OCI-M1 (cell line): Measurements from ENCODE around the gene NAIF1.
"Not testable (repeated sequence)": the region's sequence is repeated elsewhere in the genome, so short reads cannot be mapped to it uniquely, and the experiment has no call there.

Source experiments
- DNase-seq: peaks from one replicate; lab custom pipeline; 2025; lab: John Stamatoyannopoulos, UW

The NAIF1 gene

GRCh38 chr9:128026255-128026772 lies 40.8 kb downstream of the NAIF1 start:
- DNase-seq, result no peak

DNA sequence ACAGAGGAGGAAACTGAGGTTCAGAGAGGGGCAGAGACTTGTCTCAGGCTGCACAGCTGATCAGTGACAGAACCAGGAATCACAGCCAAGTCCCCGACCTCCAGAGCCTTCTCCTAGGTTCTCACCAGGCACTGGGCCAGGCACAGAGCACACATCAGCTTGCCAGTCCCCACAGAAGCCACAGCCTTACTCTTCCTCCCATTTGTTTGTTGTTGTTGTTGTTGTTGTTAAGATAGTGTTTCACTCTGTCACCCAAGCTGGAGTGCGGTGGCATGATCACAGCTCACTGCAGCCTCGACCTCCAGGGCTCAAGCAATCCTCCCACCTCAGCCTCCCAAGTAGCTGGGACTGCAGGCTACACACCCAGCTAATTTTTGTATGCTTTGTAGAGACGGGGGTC lies 41.4 kb downstream of the NAIF1 start:
- no peak for DNase-seq

- no peak for DNase-seq
These were observed 42.3 kb downstream of the NAIF1 start for GRCh38 chr9:128024761-128025308.

DNA sequence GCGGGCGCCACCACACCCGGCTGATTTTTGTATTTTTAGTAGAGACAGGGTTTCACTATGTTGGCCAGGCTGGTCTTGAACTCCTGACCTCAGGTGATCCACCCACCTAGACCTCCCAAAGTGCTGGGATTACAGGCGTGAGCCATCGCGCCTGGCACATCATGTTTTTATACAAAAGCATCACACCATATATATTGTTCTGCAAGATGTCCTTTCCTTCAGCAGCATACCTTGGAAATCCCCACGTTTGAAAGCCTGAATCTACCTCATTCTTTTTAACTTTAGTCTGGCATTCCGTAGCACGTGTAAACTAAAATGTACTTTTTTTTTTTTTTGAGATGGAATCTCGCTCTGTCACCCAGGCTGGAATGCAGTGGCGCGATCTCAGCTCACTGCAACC lies 43.4 kb downstream of the NAIF1 start:
- not testable (repeated sequence) for DNase-seq

- no peak for DNase-seq
These were observed 44.2 kb downstream of the NAIF1 start for GRCh38 chr9:128022886-128023285.

DNA sequence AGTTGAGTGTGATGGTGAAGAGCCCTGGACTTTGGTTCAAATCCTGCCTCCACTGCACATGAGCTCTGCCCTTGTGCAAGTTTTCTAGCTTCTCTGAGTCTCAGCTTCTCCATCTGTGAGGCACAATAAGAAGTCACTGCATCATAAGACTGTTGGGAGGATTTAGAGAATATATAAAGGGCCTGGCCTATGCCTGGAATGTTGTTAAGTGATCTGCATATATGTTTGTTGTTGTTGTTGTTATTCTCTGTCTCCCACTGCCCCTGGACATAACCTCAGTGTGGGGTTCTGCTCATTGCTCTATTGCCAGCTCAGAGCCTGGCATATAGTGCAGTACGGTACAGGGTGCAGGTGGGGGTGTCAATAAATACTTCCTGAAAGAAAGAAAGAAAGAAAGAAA lies 46.0 kb downstream of the NAIF1 start:
- DNase-seq, result no peak

DNA sequence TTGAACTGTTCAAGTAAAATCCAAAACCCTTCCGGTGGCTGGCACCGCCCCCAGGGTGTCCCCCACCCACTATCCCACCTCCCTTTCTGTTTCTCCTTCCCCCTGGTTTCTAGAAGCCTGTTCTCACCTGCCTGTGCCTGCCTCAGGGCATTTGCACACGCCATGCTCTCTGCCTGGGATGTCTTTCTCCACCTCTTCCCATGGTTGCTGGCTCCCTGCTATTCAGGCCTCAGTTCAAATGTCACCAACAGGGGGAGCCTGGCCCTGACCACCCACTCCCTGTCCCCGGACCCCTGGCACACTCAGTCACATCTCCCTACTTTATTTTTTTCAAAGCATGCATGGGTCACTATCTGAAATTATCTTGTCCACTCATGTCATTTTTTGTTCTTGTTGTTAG lies 46.4 kb downstream of the NAIF1 start:
- no peak for DNase-seq

DNA sequence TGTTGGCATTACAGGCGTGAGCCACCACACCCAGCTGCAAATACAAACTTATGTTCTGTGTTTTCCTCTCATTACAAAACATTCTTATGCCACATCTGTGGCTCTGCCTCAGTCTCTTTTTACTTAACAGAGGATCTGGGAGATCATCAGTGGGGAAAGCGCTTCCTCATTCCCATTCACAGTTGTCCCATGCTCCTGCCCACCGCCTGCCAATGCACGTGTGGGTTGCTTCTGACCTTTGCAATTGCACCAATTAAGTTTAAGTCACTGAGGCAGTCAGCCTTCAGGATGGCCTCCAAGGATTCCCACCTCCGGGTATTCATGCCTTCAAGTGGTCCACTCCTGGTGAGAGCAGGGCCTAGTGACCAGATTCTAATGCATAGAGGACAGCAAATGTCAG lies 51.4 kb downstream of the NAIF1 start:
- no peak for DNase-seq
